ENCODE results near the gene ROPN1.
A peak's percentile ranks its signal among the peaks of the same experiment; 100 is the strongest.
"Not testable (repeated sequence)": the region's sequence is repeated elsewhere in the genome, so short reads cannot be mapped to it uniquely, and the experiment has no call there.

The ROPN1 gene

GRCh38 chr3:124016483-124016882 lies 24.6 kb upstream of the ROPN1 start:
- POLR2A ChIA-PET; DNase-seq (ENCODE audit: extremely low spot score): not testable (repeated sequence)
- CTCF ChIA-PET, result interaction anchor here (0.7 to 3.0 kb wide), 10 partner anchors 11 to 542 kb away, joined by 3 to 12 read pairs (median 6); partner anchors contain the start of gene KALRN
- peak; percentile 24 for TF ChIP-seq CTCF (IDR thresholded peaks at IDR 0.05; ENCODE audit: control extremely low read depth, extremely low read depth, low read depth, missing control alignments)

- CTCF ChIA-PET, result interaction anchor here (0.6 to 4.6 kb wide), 8 partner anchors 9 to 268 kb away, joined by 3 to 16 read pairs (median 6); partner anchors contain the start of gene KALRN
- no peak for TF ChIP-seq CTCF (IDR thresholded peaks at IDR 0.05; ENCODE audit: control extremely low read depth, extremely low read depth, low read depth, missing control alignments)
- POLR2A ChIA-PET, result no interaction called here
Observed at GRCh38 chr3:124014366-124014942, 22.5 kb upstream of the ROPN1 start.

GRCh38 chr3:124008321-124008720 lies 16.4 kb upstream of the ROPN1 start:
- POLR2A ChIA-PET; DNase-seq (ENCODE audit: extremely low spot score): not testable (repeated sequence)
- CTCF ChIA-PET, result interaction anchor here (0.8 kb wide), 1 partner anchor 24 kb away, joined by 3 read pairs; the partner anchor contains the start of gene KALRN

More at GRCh38 chr3:124014366-124014942, 22.5 kb upstream of the ROPN1 start:
- DNase-seq (ENCODE audit: extremely low spot score), result no peak

GRCh38 chr3:124007186-124007585 lies 15.3 kb upstream of the ROPN1 start:
- ChIA-PET CTCF (interaction anchor here (0.8 kb wide), 1 partner anchor 26 kb away, joined by 3 read pairs; the partner anchor contains the start of gene KALRN), POLR2A (no interaction called here)
- TF ChIP-seq CTCF (IDR thresholded peaks at IDR 0.05; ENCODE audit: control extremely low read depth, extremely low read depth, low read depth, missing control alignments), result no peak
- no peak for DNase-seq (ENCODE audit: extremely low spot score)

GRCh38 chr3:124002405-124003079 lies 10.6 kb upstream of the ROPN1 start:
- POLR2A ChIA-PET; DNase-seq (ENCODE audit: extremely low spot score): not testable (repeated sequence)
- CTCF ChIA-PET, result interaction anchor here (1.1 kb wide), 1 partner anchor 15 kb away, joined by 3 read pairs; no protein-coding TSS in a partner anchor

GRCh38 chr3:124001366-124001765 lies 9.4 kb upstream of the ROPN1 start:
- CTCF ChIA-PET, result interaction anchor here (1.3 kb wide), 1 partner anchor 15 kb away, joined by 4 read pairs; no protein-coding TSS in a partner anchor
- DNase-seq (ENCODE audit: extremely low spot score); POLR2A ChIA-PET: not testable (repeated sequence)

- POLR2A ChIA-PET, result no interaction called here
- DNase-seq (ENCODE audit: extremely low spot score), result no peak
- CTCF ChIA-PET, result no interaction called here
- no peak for TF ChIP-seq CTCF (IDR thresholded peaks at IDR 0.05; ENCODE audit: control extremely low read depth, extremely low read depth, low read depth, missing control alignments)
Observed at GRCh38 chr3:123997543-123997942, 5.6 kb upstream of the ROPN1 start.

GRCh38 chr3:123993818-123994217 lies 1.9 kb upstream of the ROPN1 start:
- CTCF ChIA-PET, result no interaction called here
- POLR2A ChIA-PET, result no interaction called here
- no peak for TF ChIP-seq CTCF (IDR thresholded peaks at IDR 0.05; ENCODE audit: control extremely low read depth, extremely low read depth, low read depth, missing control alignments)
- no peak for DNase-seq (ENCODE audit: extremely low spot score)
